ENCODE data around the gene SFT2D2.

DNA sequence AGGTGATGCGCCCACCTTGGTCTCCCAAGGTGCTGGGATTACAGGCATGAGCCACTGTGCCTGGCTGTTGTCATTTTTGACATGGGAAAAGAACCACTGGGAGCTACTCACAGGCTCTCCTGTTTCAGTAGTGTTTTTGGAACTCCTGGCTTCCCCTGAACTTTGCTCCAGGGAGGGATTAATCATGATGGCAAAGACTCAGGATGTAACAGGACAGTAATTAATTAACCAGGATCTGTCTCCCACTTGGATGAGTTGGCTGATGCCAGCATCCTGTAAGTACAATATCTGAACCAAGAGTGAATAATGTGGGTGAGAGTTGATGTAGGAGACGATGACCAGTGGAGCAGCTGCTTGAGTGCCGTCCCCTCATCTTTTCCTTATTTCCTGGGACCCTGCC is 4.9 kb downstream of the SFT2D2 start:
- TF ChIP-seq POLR2A (IDR thresholded peaks at IDR 0.05) = no peak
- no peak for TF ChIP-seq CTCF (IDR thresholded peaks at IDR 0.05)
- TF ChIP-seq POLR2AphosphoS5 (IDR thresholded peaks at IDR 0.05; ENCODE audit: insufficient read depth in 1 of 2, low read depth in 1 of 2) = no peak

All from vagina (tissue), 2 donors.